Tibial artery (tissue), 4 donors: ENCODE data around the gene AAMDC.

Experiments used
- DNase-seq, 2 donors: peaks; one replicate each; pipeline ENCODE4 v3.0.0-alpha.2; 2019
- H3K27ac ChIP-seq, 2 donors: fragments of 200-600 bp; sonication (generic) in 1 of 2; 1 replicate in 1 of 2; 2 replicates in 1 of 2; pipeline ENCODE4 v1.5.1; 2018 to 2019; ENCODE audit warnings: mild to moderate bottlenecking in 1 of 2
- H3K27me3 ChIP-seq, 2 donors: fragments of 200-600 bp; sonication (generic) in 1 of 2; one replicate each; pipeline versions ENCODE4 v1.5.1 to v1.6.0; 2016 to 2019
- H3K36me3 ChIP-seq, 3 donors: fragments of 200-600 bp; sonication (generic) in 2 of 3; one replicate each; pipeline ENCODE4 v1.5.1; 2016 to 2019; ENCODE audit warnings: mild to moderate bottlenecking in 2 of 3
- H3K4me1 ChIP-seq, 4 donors: fragments of 200-600 bp; sonication (generic) in 2 of 4; 1 replicate in 3 of 4; 2 replicates in 1 of 4; pipeline ENCODE4 v1.5.1; 2016 to 2019
- H3K4me3 ChIP-seq, 2 donors: fragments of 200-600 bp; sonication (generic) in 1 of 2; 1 replicate in 1 of 2; 2 replicates in 1 of 2; pipeline ENCODE4 v1.5.1; 2018 to 2019; ENCODE audit warnings: mild to moderate bottlenecking in 2 of 2
- H3K9me3 ChIP-seq, 3 donors: fragments of 200-600 bp; sonication (generic) in 1 of 3; one replicate each; pipeline ENCODE4 v1.5.1; 2016 to 2019
- CTCF ChIP-seq, 2 experiments: fragments of 200-600 bp in 1 of 2; fragments of 450-650 bp in 1 of 2; IDR thresholded peaks; one replicate each; pipeline ENCODE4 v1.5.1; 2017 to 2019; ENCODE audit warnings: antibody characterized with exemption in 2 of 2, mild to moderate bottlenecking in 1 of 2, moderate library complexity in 1 of 2
- intact Hi-C: fragments of 100-400 bp; cut with DNase I; formaldehyde crosslinking; loops from one replicate; pipeline ENCODE4 v1.15.0; 2023; ENCODE audit warnings: low total_unique reads

The AAMDC gene

GRCh38 chr11:77779935-77780334 is 41.0 kb upstream of the AAMDC start:
- DNase-seq = no peak

GRCh38 chr11:77783025-77783424 is 37.9 kb upstream of the AAMDC start:
- Histone ChIP-seq H3K36me3 (no peaks in the 10 kb centered on the region), H3K27me3 (no peaks in the 10 kb centered on the region), H3K9me3 (no peaks in the 10 kb centered on the region), H3K4me1 (peaks cover 0 to 13% (median 5%) of the 10 kb centered on the region in 4 donors), H3K27ac (no peak overlapping the region), H3K4me3 (no peak overlapping the region)
- TF ChIP-seq CTCF (IDR thresholded peaks at IDR 0.05) = no peak
- DNase-seq = no peak
- intact Hi-C loops = no loop called here

More at GRCh38 chr11:77779935-77780334, 41.0 kb upstream of the AAMDC start:
- H3K27me3 ChIP-seq = no peaks in the 10 kb centered on the region
- H3K9me3 ChIP-seq = no peaks in the 10 kb centered on the region
- H3K4me1 ChIP-seq = peaks cover 0 to 10% (median 4%) of the 10 kb centered on the region in 4 donors
- H3K36me3 ChIP-seq = no peaks in the 10 kb centered on the region
- TF ChIP-seq CTCF (IDR thresholded peaks at IDR 0.05) = no peak
- H3K27ac ChIP-seq = no peak overlapping the region
- no peak overlapping the region for H3K4me3 ChIP-seq
- intact Hi-C loops = no loop called here

GRCh38 chr11:77784572-77784971 is 36.4 kb upstream of the AAMDC start:
- H3K27me3 ChIP-seq = no peaks in the 10 kb centered on the region
- no peak overlapping the region for H3K27ac ChIP-seq
- TF ChIP-seq CTCF (IDR thresholded peaks at IDR 0.05) = no peak
- H3K9me3 ChIP-seq = no peaks in the 10 kb centered on the region
- H3K36me3 ChIP-seq = no peaks in the 10 kb centered on the region
- no peak for DNase-seq
- intact Hi-C loops = no loop called here
- no peak overlapping the region for H3K4me3 ChIP-seq
- H3K4me1 ChIP-seq = peaks cover 0 to 18% (median 2%) of the 10 kb centered on the region in 4 donors

GRCh38 chr11:77789061-77789730 is 31.7 kb upstream of the AAMDC start:
- intact Hi-C loops = no loop called here
- Histone ChIP-seq H3K27ac (no peak overlapping the region), H3K9me3 (no peaks in the 10 kb centered on the region), H3K4me1 (peaks cover 0 to 26% (median 8%) of the 10 kb centered on the region in 4 donors), H3K36me3 (no peaks in the 10 kb centered on the region), H3K27me3 (no peaks in the 10 kb centered on the region), H3K4me3 (no peak overlapping the region)
- TF ChIP-seq CTCF (IDR thresholded peaks at IDR 0.05) = no peak
- no peak for DNase-seq

- no peak overlapping the region for H3K4me3 ChIP-seq
- H3K27me3 ChIP-seq = no peaks in the 10 kb centered on the region
- DNase-seq = no peak
- no peaks in the 10 kb centered on the region for H3K9me3 ChIP-seq
- intact Hi-C loops = no loop called here
- peaks cover 0 to 27% (median 8%) of the 10 kb centered on the region in 4 donors for H3K4me1 ChIP-seq
- H3K27ac ChIP-seq = no peak overlapping the region
- no peak for TF ChIP-seq CTCF (IDR thresholded peaks at IDR 0.05)
- no peaks in the 10 kb centered on the region for H3K36me3 ChIP-seq
Observed at GRCh38 chr11:77789731-77790476, 31.0 kb upstream of the AAMDC start.
